ENCODE measurements around the gene MIER3. TPM values are rescaled to one million over a fixed set of nuclear protein-coding genes. Genes with fewer than 3 reads are reported as not detected.

The MIER3 gene
- total RNA-seq, 4 donors from 2014 or later: 19.8 to 38.5 (median 29.5) TPM

DNA sequence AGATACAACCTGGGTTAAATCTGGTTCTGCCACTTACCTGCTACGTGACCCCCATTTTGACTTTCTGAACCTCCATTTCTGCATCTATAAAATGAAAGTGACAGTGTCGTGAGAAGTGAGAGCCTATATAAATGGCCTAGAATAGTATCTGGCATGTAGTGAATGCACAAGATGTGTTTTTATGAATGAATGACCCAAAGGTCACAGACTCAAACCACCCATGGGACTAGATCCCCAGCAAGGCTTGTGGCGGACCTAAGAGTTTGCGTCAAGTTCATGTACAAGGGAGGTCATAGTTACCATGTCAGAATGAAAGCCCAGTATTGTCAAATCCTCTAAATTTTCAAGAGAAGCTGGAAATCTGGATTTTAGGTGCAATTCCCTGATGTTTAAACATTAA, 53.7 kb downstream of the MIER3 start:
- H3K27ac ChIP-seq: no peak overlapping the region
- no peaks in the 10 kb centered on the region for H3K9me3 ChIP-seq
- H3K4me3 ChIP-seq: no peak overlapping the region
- no peaks in the 10 kb centered on the region for H3K27me3 ChIP-seq
- no peak for TF ChIP-seq POLR2A (IDR thresholded peaks at IDR 0.05)
- TF ChIP-seq, protein P1, sequence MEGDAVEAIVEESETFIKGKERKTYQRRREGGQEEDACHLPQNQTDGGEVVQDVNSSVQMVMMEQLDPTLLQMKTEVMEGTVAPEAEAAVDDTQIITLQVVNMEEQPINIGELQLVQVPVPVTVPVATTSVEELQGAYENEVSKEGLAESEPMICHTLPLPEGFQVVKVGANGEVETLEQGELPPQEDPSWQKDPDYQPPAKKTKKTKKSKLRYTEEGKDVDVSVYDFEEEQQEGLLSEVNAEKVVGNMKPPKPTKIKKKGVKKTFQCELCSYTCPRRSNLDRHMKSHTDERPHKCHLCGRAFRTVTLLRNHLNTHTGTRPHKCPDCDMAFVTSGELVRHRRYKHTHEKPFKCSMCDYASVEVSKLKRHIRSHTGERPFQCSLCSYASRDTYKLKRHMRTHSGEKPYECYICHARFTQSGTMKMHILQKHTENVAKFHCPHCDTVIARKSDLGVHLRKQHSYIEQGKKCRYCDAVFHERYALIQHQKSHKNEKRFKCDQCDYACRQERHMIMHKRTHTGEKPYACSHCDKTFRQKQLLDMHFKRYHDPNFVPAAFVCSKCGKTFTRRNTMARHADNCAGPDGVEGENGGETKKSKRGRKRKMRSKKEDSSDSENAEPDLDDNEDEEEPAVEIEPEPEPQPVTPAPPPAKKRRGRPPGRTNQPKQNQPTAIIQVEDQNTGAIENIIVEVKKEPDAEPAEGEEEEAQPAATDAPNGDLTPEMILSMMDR (IDR thresholded peaks at IDR 0.05): no peak
- no peak for DNase-seq
- no peaks in the 10 kb centered on the region for H3K4me1 ChIP-seq
- H3K36me3 ChIP-seq: peaks cover 0 to 16% (median 0%) of the 10 kb centered on the region in 3 donors

DNA sequence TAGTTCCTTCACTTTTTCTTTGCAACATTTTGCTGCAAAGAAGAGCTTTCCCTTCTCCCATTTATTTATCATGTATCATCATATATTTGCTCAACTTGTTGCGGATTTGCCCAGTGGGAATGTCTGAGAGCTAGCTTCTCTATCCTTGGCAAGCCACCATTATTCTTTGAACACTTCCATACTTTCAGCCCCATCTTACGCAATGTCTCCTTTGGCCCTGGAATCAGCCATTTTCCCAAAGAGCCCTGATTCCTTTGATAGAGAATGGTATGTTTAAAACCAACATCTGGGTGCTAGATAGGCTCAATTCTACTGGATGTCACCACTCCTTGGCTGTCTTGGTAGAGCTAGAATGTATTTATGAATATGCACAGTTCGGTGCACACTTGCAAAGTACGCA, 55.2 kb downstream of the MIER3 start:
- no peak for DNase-seq
- Histone ChIP-seq H3K27ac (no peak overlapping the region), H3K4me1 (no peaks in the 10 kb centered on the region), H3K36me3 (peaks cover 0 to 20% (median 0%) of the 10 kb centered on the region in 3 donors), H3K27me3 (no peaks in the 10 kb centered on the region), H3K9me3 (no peaks in the 10 kb centered on the region), H3K4me3 (no peak overlapping the region)
- TF ChIP-seq, protein P1 (IDR thresholded peaks at IDR 0.05): no peak
- no peak for TF ChIP-seq POLR2A (IDR thresholded peaks at IDR 0.05)

DNA sequence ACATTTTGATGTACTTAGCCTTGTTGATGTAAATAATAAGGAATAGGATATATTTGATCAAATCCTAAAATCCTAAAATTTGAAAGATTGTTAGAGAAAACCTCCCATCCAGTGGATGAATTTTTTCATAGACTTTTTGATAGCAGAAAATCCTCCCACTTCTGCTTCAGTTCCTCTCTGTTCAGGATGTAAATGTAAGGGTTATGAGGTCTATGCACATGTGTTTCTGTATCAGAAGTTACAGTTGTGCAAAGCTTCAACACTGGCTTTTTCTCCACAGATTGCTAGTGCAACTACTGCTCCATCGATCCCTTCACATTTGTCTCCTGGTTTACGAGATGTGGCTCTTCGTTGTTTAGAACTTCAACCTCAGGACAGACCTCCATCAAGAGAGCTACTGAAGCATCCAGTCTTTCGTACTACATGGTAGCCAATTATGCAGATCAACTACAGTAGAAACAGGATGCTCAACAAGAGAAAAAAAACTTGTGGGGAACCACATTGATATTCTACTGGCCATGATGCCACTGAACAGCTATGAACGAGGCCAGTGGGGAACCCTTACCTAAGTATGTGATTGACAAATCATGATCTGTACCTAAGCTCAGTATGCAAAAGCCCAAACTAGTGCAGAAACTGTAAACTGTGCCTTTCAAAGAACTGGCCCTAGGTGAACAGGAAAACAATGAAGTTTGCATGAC, 58.5 kb downstream of the MIER3 start:
- H3K27ac ChIP-seq: no peak overlapping the region

DNA sequence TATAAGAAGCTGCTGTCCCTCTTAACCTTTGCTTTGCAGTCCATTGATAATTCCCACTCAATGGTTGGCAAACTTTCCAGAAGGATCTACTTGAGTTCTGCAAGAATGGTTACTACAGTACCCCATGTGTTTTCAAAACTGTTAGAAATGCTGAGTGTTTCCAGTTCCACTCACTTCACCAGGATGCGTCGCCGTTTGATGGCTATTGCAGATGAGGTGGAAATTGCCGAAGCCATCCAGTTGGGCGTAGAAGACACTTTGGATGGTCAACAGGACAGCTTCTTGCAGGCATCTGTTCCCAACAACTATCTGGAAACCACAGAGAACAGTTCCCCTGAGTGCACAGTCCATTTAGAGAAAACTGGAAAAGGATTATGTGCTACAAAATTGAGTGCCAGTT, 70.4 kb downstream of the MIER3 start:
- H3K9me3 ChIP-seq: no peaks in the 10 kb centered on the region
- H3K36me3 ChIP-seq: peaks cover 0 to 94% (median 0%) of the 10 kb centered on the region in 3 donors
- no peak overlapping the region for H3K27ac ChIP-seq
- no peaks in the 10 kb centered on the region for H3K4me1 ChIP-seq
- TF ChIP-seq POLR2A (IDR thresholded peaks at IDR 0.05): no peak
- TF ChIP-seq, protein P1 (IDR thresholded peaks at IDR 0.05): no peak
- DNase-seq: no peak
- H3K27me3 ChIP-seq: no peaks in the 10 kb centered on the region
- H3K4me3 ChIP-seq: no peak overlapping the region

More for the DNA sequence above, 58.5 kb downstream of the MIER3 start:
- H3K9me3 ChIP-seq: no peaks in the 10 kb centered on the region
- no peaks in the 10 kb centered on the region for H3K27me3 ChIP-seq
- H3K4me3 ChIP-seq: no peak overlapping the region
- TF ChIP-seq POLR2A (IDR thresholded peaks at IDR 0.05): no peak
- TF ChIP-seq, protein P1 (IDR thresholded peaks at IDR 0.05): no peak
- peaks cover 0 to 43% (median 0%) of the 10 kb centered on the region in 3 donors for H3K36me3 ChIP-seq
- no peak for DNase-seq
- no peaks in the 10 kb centered on the region for H3K4me1 ChIP-seq

DNA sequence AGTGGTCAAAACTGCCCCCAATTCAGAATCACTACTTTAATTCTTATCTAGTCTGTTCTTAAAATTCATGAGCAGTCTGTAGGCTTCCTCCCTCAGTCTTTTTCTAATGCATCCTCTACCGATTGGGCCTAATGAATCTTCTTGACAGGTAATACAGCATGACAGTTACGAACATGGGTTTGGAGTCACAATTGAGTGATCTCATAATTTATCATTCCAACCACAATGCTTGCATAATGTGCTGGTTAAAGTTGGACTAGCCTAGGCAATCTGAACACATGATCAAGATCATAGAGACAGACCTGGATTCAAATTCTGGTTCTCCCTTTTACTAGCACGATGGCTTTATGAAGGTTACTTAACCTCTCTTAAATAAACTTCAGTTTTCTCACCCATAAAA, 75.6 kb downstream of the MIER3 start:
- Histone ChIP-seq H3K4me1 (no peaks in the 10 kb centered on the region), H3K4me3 (no peak overlapping the region), H3K36me3 (peaks cover 0 to 79% (median 0%) of the 10 kb centered on the region in 3 donors), H3K27ac (no peak overlapping the region), H3K9me3 (no peaks in the 10 kb centered on the region), H3K27me3 (no peaks in the 10 kb centered on the region)
- no peak for DNase-seq
- TF ChIP-seq POLR2A (IDR thresholded peaks at IDR 0.05): no peak
- TF ChIP-seq, protein P1 (IDR thresholded peaks at IDR 0.05): no peak

Measured in Peyer's patch (tissue), 4 donors.